ENCODE results near the gene ICOSLG.
A peak's percentile ranks its signal among the peaks of the same experiment; 100 is the strongest.
"Not testable (repeated sequence)": the region's sequence is repeated elsewhere in the genome, so short reads cannot be mapped to it uniquely, and the experiment has no call there.

Gene ICOSLG

DNA sequence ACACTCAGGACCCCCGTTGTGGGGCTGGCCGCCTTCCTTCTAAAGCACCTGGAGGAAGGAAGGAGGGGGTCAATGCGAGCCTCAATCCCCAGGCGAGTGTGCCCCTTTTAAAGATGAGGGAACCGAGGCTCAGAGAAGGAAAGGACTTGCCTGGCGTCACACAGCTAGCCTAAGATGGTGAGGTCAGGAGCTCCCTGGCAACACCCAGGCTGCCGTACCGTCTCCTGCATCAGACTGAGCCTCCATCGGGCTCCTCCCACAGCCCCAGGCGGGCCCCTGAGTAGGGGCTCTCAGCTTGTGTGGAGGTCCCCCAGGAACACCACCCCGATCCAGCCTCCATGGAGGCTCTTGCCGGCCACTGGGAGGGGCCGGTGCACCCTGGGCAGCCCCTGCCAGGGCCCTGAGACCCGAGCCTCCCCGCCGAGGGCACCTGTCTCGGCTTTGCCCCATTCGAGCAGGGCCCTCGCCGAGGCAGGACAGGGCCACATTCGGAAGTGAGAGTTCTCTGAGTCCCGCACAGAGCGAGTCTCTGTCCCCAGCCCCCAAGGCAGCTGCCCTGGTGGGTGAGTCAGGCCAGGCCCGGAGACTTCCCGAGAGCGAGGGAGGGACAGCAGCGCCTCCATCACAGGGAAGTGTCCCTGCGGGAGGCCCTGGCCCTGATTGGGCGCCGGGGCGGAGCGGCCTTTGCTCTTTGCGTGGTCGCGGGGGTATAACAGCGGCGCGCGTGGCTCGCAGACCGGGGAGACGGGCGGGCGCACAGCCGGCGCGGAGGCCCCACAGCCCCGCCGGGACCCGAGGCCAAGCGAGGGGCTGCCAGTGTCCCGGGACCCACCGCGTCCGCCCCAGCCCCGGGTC is 44.6 kb upstream of the ICOSLG start, which contains the start of gene AIRE:
TSS of gene AIRE (plus strand) at position 739 of the 855 bp plus-strand sequence. CDS start 131 bp downstream, outside the sequence.
- H3K9ac ChIP-seq (ENCODE audit: low read length), result peak within 1 kb of the TSS; percentile 34
- no peak within 1 kb of the TSS for H3K4me3 ChIP-seq (ENCODE audit: low read length)
- H2BK120ac ChIP-seq (ENCODE audit: low read depth, low read length), result no peak within 1 kb of the TSS
- H4K8ac ChIP-seq (ENCODE audit: low read depth, low read length), result no peak within 1 kb of the TSS
- H3K4me2 ChIP-seq (ENCODE audit: low read length), result peak within 1 kb of the TSS; percentile 44
- no peak within 1 kb of the TSS for H3K23ac ChIP-seq (ENCODE audit: low read length)
- H2BK5ac ChIP-seq (ENCODE audit: low read length), result no peak within 1 kb of the TSS
- no peaks in the 10 kb centered on the region for H3K79me1 ChIP-seq (ENCODE audit: low read length)
- H2BK15ac ChIP-seq (replicated peaks; ENCODE audit: low read depth), result no peak within 1 kb of the TSS
- no peak within 1 kb of the TSS for H3K18ac ChIP-seq (ENCODE audit: low read length)
- H3K79me2 ChIP-seq (ENCODE audit: control insufficient read depth, insufficient read depth, low read length), result no peaks in the 10 kb centered on the region
- no CpG with 5 or more reads among the region's 56 CpGs for WGBS (ENCODE audit: extremely low coverage, insufficient coverage, low lambda C conversion rate)
- H3K36me3 ChIP-seq (ENCODE audit: control insufficient read depth, insufficient read depth, low read length), result no peaks in the 10 kb centered on the region
- peak; percentile 48 for DNase-seq
- no peak within 1 kb of the TSS for H3K27ac ChIP-seq (ENCODE audit: low read depth, low read length)
- no peak within 1 kb of the TSS for H3K4ac ChIP-seq (ENCODE audit: low read depth, low read length)
- H3K56ac ChIP-seq (ENCODE audit: low read length), result peak within 1 kb of the TSS; percentile 67
- peak within 1 kb of the TSS; percentile 80 for H2AK5ac ChIP-seq (ENCODE audit: low read length)
- H4K5ac ChIP-seq (ENCODE audit: low read length), result no peak within 1 kb of the TSS
- peaks cover 2% of the 10 kb centered on the region for H3K4me1 ChIP-seq (ENCODE audit: control insufficient read depth, low read depth, low read length)
- no peaks in the 10 kb centered on the region for H3K27me3 ChIP-seq (ENCODE audit: insufficient read depth, low read length, poor library complexity)

DNA sequence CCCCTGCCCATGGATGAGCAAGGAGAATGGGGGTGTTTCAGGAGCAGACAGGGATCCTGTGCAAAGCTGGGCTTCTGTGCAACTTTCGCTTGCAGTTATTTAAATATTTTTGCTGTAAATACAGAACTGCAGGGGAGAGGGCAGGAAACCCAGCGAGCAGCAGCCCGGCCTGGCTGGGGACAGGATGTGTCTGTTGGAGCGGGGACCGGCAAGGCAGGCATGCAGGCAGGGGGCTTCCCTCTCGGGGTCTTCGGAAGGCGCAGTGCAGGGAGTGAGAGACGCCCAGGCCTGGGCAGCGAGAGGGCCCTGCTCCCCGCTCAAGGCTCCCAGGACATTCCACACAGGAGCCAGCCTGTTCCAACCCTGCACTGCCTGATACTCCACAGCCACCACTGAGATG is 43.2 kb upstream of the ICOSLG start:
- Histone ChIP-seq H2AK5ac (ENCODE audit: low read length) (no peak overlapping the region), H3K27ac (ENCODE audit: low read depth, low read length) (peak overlapping the region; percentile 53), H3K27me3 (ENCODE audit: insufficient read depth, low read length, poor library complexity) (no peaks in the 10 kb centered on the region), H3K4me2 (ENCODE audit: low read length) (no peak overlapping the region), H2BK15ac (replicated peaks; ENCODE audit: low read depth) (no peak overlapping the region), H3K4me1 (ENCODE audit: control insufficient read depth, low read depth, low read length) (peaks cover 2% of the 10 kb centered on the region), H3K4ac (ENCODE audit: low read depth, low read length) (no peak overlapping the region), H2BK5ac (ENCODE audit: low read length) (no peak overlapping the region), H3K9ac (ENCODE audit: low read length) (no peak overlapping the region), H2BK120ac (ENCODE audit: low read depth, low read length) (no peak overlapping the region), H3K23ac (ENCODE audit: low read length) (no peak overlapping the region), H4K8ac (ENCODE audit: low read depth, low read length) (no peak overlapping the region), H3K79me1 (ENCODE audit: low read length) (no peaks in the 10 kb centered on the region), H3K36me3 (ENCODE audit: control insufficient read depth, insufficient read depth, low read length) (no peaks in the 10 kb centered on the region), H4K5ac (ENCODE audit: low read length) (no peak overlapping the region), H3K4me3 (ENCODE audit: low read length) (no peak overlapping the region), H3K56ac (ENCODE audit: low read length) (no peak overlapping the region), H3K79me2 (ENCODE audit: control insufficient read depth, insufficient read depth, low read length) (no peaks in the 10 kb centered on the region), H3K18ac (ENCODE audit: low read length) (peak overlapping the region; percentile 12)
- DNase-seq, result no peak
- WGBS (ENCODE audit: extremely low coverage, insufficient coverage, low lambda C conversion rate), result no CpG with 5 or more reads among the region's 11 CpGs

- not testable (repeated sequence) for H3K4me1 ChIP-seq (ENCODE audit: control insufficient read depth, low read depth, low read length); H3K4me2 ChIP-seq (ENCODE audit: low read length); H2BK5ac ChIP-seq (ENCODE audit: low read length); H3K18ac ChIP-seq (ENCODE audit: low read length); H2BK120ac ChIP-seq (ENCODE audit: low read depth, low read length); H3K23ac ChIP-seq (ENCODE audit: low read length); H2AK5ac ChIP-seq (ENCODE audit: low read length); H3K4ac ChIP-seq (ENCODE audit: low read depth, low read length); H4K8ac ChIP-seq (ENCODE audit: low read depth, low read length); H3K27me3 ChIP-seq (ENCODE audit: insufficient read depth, low read length, poor library complexity); H4K5ac ChIP-seq (ENCODE audit: low read length); H2BK15ac ChIP-seq (replicated peaks; ENCODE audit: low read depth); H3K9ac ChIP-seq (ENCODE audit: low read length); H3K36me3 ChIP-seq (ENCODE audit: control insufficient read depth, insufficient read depth, low read length); H3K79me2 ChIP-seq (ENCODE audit: control insufficient read depth, insufficient read depth, low read length); H3K79me1 ChIP-seq (ENCODE audit: low read length); H3K4me3 ChIP-seq (ENCODE audit: low read length); H3K56ac ChIP-seq (ENCODE audit: low read length)
- peak; percentile 85 for DNase-seq
- WGBS (ENCODE audit: extremely low coverage, insufficient coverage, low lambda C conversion rate), result no CpG with 5 or more reads among the region's 11 CpGs
- H3K27ac ChIP-seq (ENCODE audit: low read depth, low read length), result peak overlapping the region; percentile 53
Measured at GRCh38 chr21:44283211-44283785, 42.6 kb upstream of the ICOSLG start.

GRCh38 chr21:44282370-44282769 is 41.6 kb upstream of the ICOSLG start:
- no peaks in the 10 kb centered on the region for H3K36me3 ChIP-seq (ENCODE audit: control insufficient read depth, insufficient read depth, low read length)
- H3K23ac ChIP-seq (ENCODE audit: low read length), result no peak overlapping the region
- H3K9ac ChIP-seq (ENCODE audit: low read length), result no peak overlapping the region
- no peak overlapping the region for H2AK5ac ChIP-seq (ENCODE audit: low read length)
- H3K27me3 ChIP-seq (ENCODE audit: insufficient read depth, low read length, poor library complexity), result no peaks in the 10 kb centered on the region
- no peak for DNase-seq
- H3K18ac ChIP-seq (ENCODE audit: low read length), result peak overlapping the region; percentile 2
- no peak overlapping the region for H3K4me2 ChIP-seq (ENCODE audit: low read length)
- H2BK15ac ChIP-seq (replicated peaks; ENCODE audit: low read depth), result no peak overlapping the region
- no peak overlapping the region for H2BK120ac ChIP-seq (ENCODE audit: low read depth, low read length)
- peaks cover 2% of the 10 kb centered on the region for H3K4me1 ChIP-seq (ENCODE audit: control insufficient read depth, low read depth, low read length)
- no peak overlapping the region for H4K8ac ChIP-seq (ENCODE audit: low read depth, low read length)
- no peak overlapping the region for H3K4ac ChIP-seq (ENCODE audit: low read depth, low read length)
- peak overlapping the region; percentile 53 for H3K27ac ChIP-seq (ENCODE audit: low read depth, low read length)
- no peak overlapping the region for H4K5ac ChIP-seq (ENCODE audit: low read length)
- WGBS (ENCODE audit: extremely low coverage, insufficient coverage, low lambda C conversion rate), result no CpG with 5 or more reads among the region's 9 CpGs
- H3K4me3 ChIP-seq (ENCODE audit: low read length), result no peak overlapping the region
- H3K56ac ChIP-seq (ENCODE audit: low read length), result no peak overlapping the region
- H2BK5ac ChIP-seq (ENCODE audit: low read length), result no peak overlapping the region
- no peaks in the 10 kb centered on the region for H3K79me2 ChIP-seq (ENCODE audit: control insufficient read depth, insufficient read depth, low read length)
- H3K79me1 ChIP-seq (ENCODE audit: low read length), result no peaks in the 10 kb centered on the region

GRCh38 chr21:44281801-44282200 is 41.1 kb upstream of the ICOSLG start:
- Histone ChIP-seq H3K79me2 (ENCODE audit: control insufficient read depth, insufficient read depth, low read length) (no peaks in the 10 kb centered on the region), H2AK5ac (ENCODE audit: low read length) (no peak overlapping the region), H3K56ac (ENCODE audit: low read length) (no peak overlapping the region), H3K4ac (ENCODE audit: low read depth, low read length) (no peak overlapping the region), H3K4me1 (ENCODE audit: control insufficient read depth, low read depth, low read length) (peaks cover 2% of the 10 kb centered on the region), H2BK15ac (replicated peaks; ENCODE audit: low read depth) (no peak overlapping the region), H3K27ac (ENCODE audit: low read depth, low read length) (no peak overlapping the region), H3K4me3 (ENCODE audit: low read length) (no peak overlapping the region), H4K8ac (ENCODE audit: low read depth, low read length) (no peak overlapping the region), H3K23ac (ENCODE audit: low read length) (no peak overlapping the region), H3K27me3 (ENCODE audit: insufficient read depth, low read length, poor library complexity) (no peaks in the 10 kb centered on the region), H3K18ac (ENCODE audit: low read length) (no peak overlapping the region), H4K5ac (ENCODE audit: low read length) (no peak overlapping the region), H3K36me3 (ENCODE audit: control insufficient read depth, insufficient read depth, low read length) (no peaks in the 10 kb centered on the region), H3K4me2 (ENCODE audit: low read length) (no peak overlapping the region), H2BK5ac (ENCODE audit: low read length) (no peak overlapping the region), H3K79me1 (ENCODE audit: low read length) (no peaks in the 10 kb centered on the region), H2BK120ac (ENCODE audit: low read depth, low read length) (no peak overlapping the region), H3K9ac (ENCODE audit: low read length) (no peak overlapping the region)
- no CpG with 5 or more reads among the region's 9 CpGs for WGBS (ENCODE audit: extremely low coverage, insufficient coverage, low lambda C conversion rate)
- no peak for DNase-seq
